GM12801 (cell line): ENCODE results near the gene ZNF284.

Source experiments
- CTCF ChIP-seq: IDR thresholded peaks from one replicate; pipeline ENCODE4 v1.5.1; 2011; ENCODE audit warnings: control low read depth; ENCODE audit not compliant: insufficient read length; ENCODE audit errors: extremely low read depth

ZNF284 gene

GRCh38 chr19:44072543-44073401 lies 813 bp downstream of the ZNF284 start:
- no peak for TF ChIP-seq CTCF

DNA sequence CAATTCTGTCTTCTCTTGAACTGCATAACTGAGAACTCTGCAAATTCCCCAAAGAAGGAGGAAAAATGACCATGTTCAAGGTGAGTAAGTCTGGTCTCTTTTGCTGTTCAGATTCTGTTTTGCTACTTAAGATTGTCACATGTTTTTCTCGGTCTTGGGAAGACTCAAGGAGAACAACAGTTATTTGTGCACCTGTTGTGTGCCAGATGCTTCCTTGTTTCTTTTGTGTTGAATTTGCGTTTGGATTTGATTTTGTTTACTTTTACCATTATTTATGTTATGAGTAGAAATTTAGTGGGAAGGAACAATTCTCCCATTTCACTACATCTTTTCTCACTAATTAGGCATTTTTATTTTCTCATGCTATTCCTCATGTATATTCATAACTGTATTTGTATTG lies 4.4 kb downstream of the ZNF284 start:
- no peak for TF ChIP-seq CTCF

- no peak for TF ChIP-seq CTCF
Observed at GRCh38 chr19:44092108-44092507, 20.1 kb downstream of the ZNF284 start.

- no peak for TF ChIP-seq CTCF
Observed at GRCh38 chr19:44093931-44094765, 22.2 kb downstream of the ZNF284 start, which contains the start of gene ZNF224. ZNF224 (plus strand) TSS chr19:44094361; CDS start chr19:44097874, 3,513 bp downstream.

- no peak for TF ChIP-seq CTCF
Observed at GRCh38 chr19:44107751-44108150, 35.8 kb downstream of the ZNF284 start.

GRCh38 chr19:44109458-44109857 lies 37.5 kb downstream of the ZNF284 start:
- TF ChIP-seq CTCF = no peak

DNA sequence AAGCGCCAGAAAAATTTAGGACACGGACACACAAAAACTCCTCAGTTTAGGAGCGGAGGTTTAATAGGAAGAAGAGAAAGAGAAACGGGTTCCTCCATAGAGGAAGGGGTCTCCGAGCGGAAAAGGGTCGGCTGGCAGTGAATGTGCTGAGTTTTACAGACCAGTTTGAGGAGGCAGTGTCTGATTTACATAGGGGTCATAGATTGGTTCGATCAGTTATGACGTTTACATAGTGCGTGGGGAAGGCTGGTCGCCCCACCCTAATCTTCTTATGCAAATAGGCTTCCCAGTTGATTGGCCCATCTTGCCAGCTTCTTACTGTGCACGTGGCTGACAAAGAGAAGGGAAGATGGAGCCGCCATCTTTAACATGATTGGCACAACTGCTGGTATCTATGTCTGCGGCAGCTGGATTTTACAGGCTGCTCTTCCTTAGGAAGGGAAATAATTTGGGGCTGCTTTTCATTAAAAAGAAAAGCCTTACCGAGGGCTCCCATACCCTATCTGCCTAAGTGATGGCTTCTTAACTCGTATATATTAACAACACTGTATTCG lies 40.0 kb downstream of the ZNF284 start:
- TF ChIP-seq CTCF = no peak
